Neural cell (in vitro differentiated cells): ENCODE results near the gene OBP2A. TPM values are rescaled to one million over a fixed set of nuclear protein-coding genes. Genes with fewer than 3 reads are reported as not detected.

ENCODE experiments used
- H2AFZ ChIP-seq: fragments of 200-600, 300-800 bp; sonication (generic), shearing (Covaris generic); 2 replicates; pipeline ENCODE4 v1.6.0; 2014; ENCODE audit warnings: low read depth, mild to moderate bottlenecking, antibody characterized with exemption, low read length, moderate library complexity
- H3F3A ChIP-seq: fragments of 200-600 bp; shearing (Covaris generic); 2 replicates; pipeline ENCODE4 v1.6.1; 2016; ENCODE audit warnings: mild to moderate bottlenecking, moderate library complexity, mixed read lengths, antibody characterized with exemption, low read length; ENCODE audit not compliant: insufficient read depth, poor library complexity, severe bottlenecking
- H3K27ac ChIP-seq: fragments of 200-600, 300-800 bp; sonication (generic), shearing (Covaris generic); 2 replicates; pipeline ENCODE4 v1.5.1; 2014; ENCODE audit warnings: mild to moderate bottlenecking, low read length, moderate library complexity
- H3K27me3 ChIP-seq: fragments of 300-800, 200-600 bp; sonication (generic), shearing (Covaris generic); 2 replicates; pipeline ENCODE4 v1.6.0; 2014; ENCODE audit warnings: mild to moderate bottlenecking, low read depth, low read length, moderate library complexity; ENCODE audit not compliant: insufficient read depth
- H3K36me3 ChIP-seq: fragments of 300-800, 200-600 bp; sonication (generic), shearing (Covaris generic); 2 replicates; pipeline ENCODE4 v1.5.1; 2014; ENCODE audit warnings: mild to moderate bottlenecking, antibody characterized with exemption, low read length, moderate library complexity; ENCODE audit not compliant: insufficient read depth
- H3K4me2 ChIP-seq: fragments of 300-800, 200-600 bp; sonication (generic), shearing (Covaris generic); 2 replicates; pipeline ENCODE4 v1.6.0; 2014; ENCODE audit warnings: mild to moderate bottlenecking, low read length
- H3K4me3 ChIP-seq: fragments of 300-800, 200-600 bp; sonication (generic), shearing (Covaris generic); 2 replicates; pipeline ENCODE4 v1.5.1; 2014; ENCODE audit warnings: mild to moderate bottlenecking, low read length, moderate library complexity
- H3K79me2 ChIP-seq: fragments of 200-600 bp; shearing (Covaris generic); replicated peaks from 2 replicates; pipeline ENCODE4 v1.6.0; 2014; ENCODE audit warnings: mild to moderate bottlenecking, low read length, moderate library complexity; ENCODE audit not compliant: insufficient read depth
- H3K9ac ChIP-seq: fragments of 300-800, 200-600 bp; sonication (generic), shearing (Covaris generic); 2 replicates; pipeline ENCODE4 v1.6.1; 2016; ENCODE audit warnings: mild to moderate bottlenecking, low read length, mixed read lengths
- H3K9me2 ChIP-seq: fragments of 200-600 bp; shearing (Covaris generic); 2 replicates; pipeline ENCODE4 v1.6.1; 2016; ENCODE audit warnings: mild to moderate bottlenecking, low read length, mixed read lengths; ENCODE audit not compliant: insufficient read depth
- H3K9me3 ChIP-seq: fragments of 200-600, 300-800 bp; sonication (generic), shearing (Covaris generic); 2 replicates; pipeline ENCODE4 v1.6.1; 2016; ENCODE audit warnings: mild to moderate bottlenecking, mixed run types, low read length, moderate library complexity, mixed read lengths
- H4K20me1 ChIP-seq: fragments of 200-600 bp; shearing (Covaris generic); 2 replicates; pipeline ENCODE4 v1.6.1; 2016; ENCODE audit warnings: mild to moderate bottlenecking, mixed run types; ENCODE audit not compliant: insufficient read depth
- CTCF ChIP-seq: fragments of 450-650 bp; IDR thresholded peaks from 2 replicates; pipeline ENCODE4 v1.5.1; 2014; ENCODE audit warnings: antibody characterized with exemption, mild to moderate bottlenecking, moderate library complexity; ENCODE audit not compliant: poor library complexity, severe bottlenecking
- EP300 ChIP-seq: fragments of 450-650 bp; conservative IDR thresholded peaks from 2 replicates; pipeline ENCODE4 v1.6.1; 2014; ENCODE audit warnings: antibody characterized with exemption, mild to moderate bottlenecking, moderate library complexity; ENCODE audit not compliant: poor library complexity, severe bottlenecking
- EZH2 ChIP-seq: fragments of 200-600, 300-800 bp; shearing (Covaris generic), sonication (generic); IDR thresholded peaks from 2 replicates; pipeline ENCODE4 v1.6.1; 2014; ENCODE audit warnings: antibody characterized with exemption, low read length, borderline replicate concordance, mild to moderate bottlenecking; ENCODE audit not compliant: insufficient read depth, poor library complexity, severe bottlenecking
- MXI1 ChIP-seq: fragments of 450-650 bp; conservative IDR thresholded peaks from 2 replicates; pipeline ENCODE4 v1.6.1; 2014; ENCODE audit warnings: antibody characterized with exemption, mild to moderate bottlenecking; ENCODE audit not compliant: poor library complexity, severe bottlenecking
- POLR2AphosphoS5 ChIP-seq: IDR thresholded peaks from 2 replicates; pipeline ENCODE4 v1.6.1; 2012
- RAD21 ChIP-seq: fragments of 450-650 bp; conservative IDR thresholded peaks from 2 replicates; pipeline ENCODE4 v1.6.1; 2014; ENCODE audit warnings: antibody characterized with exemption, mild to moderate bottlenecking, moderate library complexity
- REST ChIP-seq: IDR thresholded peaks from 2 replicates; pipeline ENCODE4 v1.6.1; 2012; ENCODE audit warnings: borderline replicate concordance
- SMC3 ChIP-seq: fragments of 450-650 bp; conservative IDR thresholded peaks from 2 replicates; pipeline ENCODE4 v1.6.1; 2014; ENCODE audit warnings: antibody characterized with exemption, mild to moderate bottlenecking, moderate library complexity; ENCODE audit not compliant: poor library complexity
- TAF1 ChIP-seq: IDR thresholded peaks from 2 replicates; pipeline ENCODE4 v1.6.1; 2012; ENCODE audit warnings: low read depth
- polyA plus RNA-seq: library from polyadenylated mRNA; depleted of rRNA; stranded (reverse); fragments of >200 nt; gene quantifications from 2 replicates; pipeline ENCODE4 v1.2.3, GENCODE V29; 2014

OBP2A gene
- polyA plus RNA-seq, 1 donor from 2014 or later = not detected

GRCh38 chr9:135562235-135562745 is 16.4 kb downstream of the OBP2A start:
- Histone ChIP-seq H3K9ac (no peak overlapping the region), H3K27ac (no peak overlapping the region), H4K20me1 (no peaks in the 10 kb centered on the region), H3K36me3 (no peaks in the 10 kb centered on the region), H3K79me2 (no peaks in the 10 kb centered on the region), H2AFZ (no peak overlapping the region), H3K27me3 (no peaks in the 10 kb centered on the region), H3K9me3 (no peaks in the 10 kb centered on the region), H3K4me3 (no peak overlapping the region), H3F3A (no peaks in the 10 kb centered on the region), H3K4me2 (no peak overlapping the region), H3K9me2 (no peaks in the 10 kb centered on the region)
- TF ChIP-seq MXI1 (no peak), EP300 (no peak), POLR2AphosphoS5 (no peak), TAF1 (no peak)

- H3K27ac ChIP-seq = no peak overlapping the region
- no peaks in the 10 kb centered on the region for H3K36me3 ChIP-seq
- H3K9ac ChIP-seq = no peak overlapping the region
- no peaks in the 10 kb centered on the region for H3K27me3 ChIP-seq
- no peak overlapping the region for H3K4me2 ChIP-seq
- no peak overlapping the region for H3K4me3 ChIP-seq
- H3K9me3 ChIP-seq = no peaks in the 10 kb centered on the region
- H3F3A ChIP-seq = no peaks in the 10 kb centered on the region
- H3K9me2 ChIP-seq = no peaks in the 10 kb centered on the region
- TF ChIP-seq CTCF (no peak), EP300 (no peak), REST (no peak), EZH2 (no peak), POLR2AphosphoS5 (no peak), RAD21 (no peak), TAF1 (no peak), MXI1 (no peak), SMC3 (no peak)
- H2AFZ ChIP-seq = no peak overlapping the region
- H4K20me1 ChIP-seq = no peaks in the 10 kb centered on the region
- no peaks in the 10 kb centered on the region for H3K79me2 ChIP-seq
These were observed 17.1 kb downstream of the OBP2A start for GRCh38 chr9:135563039-135563476.

- H3K79me2 ChIP-seq = no peaks in the 10 kb centered on the region
- H3K27me3 ChIP-seq = no peaks in the 10 kb centered on the region
- no peaks in the 10 kb centered on the region for H3K9me3 ChIP-seq
- no peak overlapping the region for H3K4me3 ChIP-seq
- H3K27ac ChIP-seq = no peak overlapping the region
- H4K20me1 ChIP-seq = no peaks in the 10 kb centered on the region
- no peaks in the 10 kb centered on the region for H3K9me2 ChIP-seq
- no peaks in the 10 kb centered on the region for H3F3A ChIP-seq
- H2AFZ ChIP-seq = no peak overlapping the region
- no peak overlapping the region for H3K9ac ChIP-seq
- no peak overlapping the region for H3K4me2 ChIP-seq
- H3K36me3 ChIP-seq = no peaks in the 10 kb centered on the region
- TF ChIP-seq RAD21 (no peak), POLR2AphosphoS5 (no peak)
These were observed 17.9 kb downstream of the OBP2A start for GRCh38 chr9:135563858-135564257.
